MM.1S (cell line): ENCODE data around the gene RIPK1.
"Not testable (repeated sequence)": the region's sequence is repeated elsewhere in the genome, so short reads cannot be mapped to it uniquely, and the experiment has no call there.

Experiments
- EZH2phosphoT487 ChIP-seq: fragments of 300-600 bp; sonication (generic); IDR thresholded peaks from 2 replicates; pipeline ENCODE4 v1.6.1; 2018; ENCODE audit warnings: antibody characterized with exemption, low read length
- TF ChIP-seq, protein P1 (sequence below): fragments of 300-600 bp; sonication (generic); IDR thresholded peaks from 2 replicates; pipeline ENCODE4 v1.5.1; 2016; ENCODE audit warnings: antibody characterized with exemption, low read length, mixed read lengths

DNA sequence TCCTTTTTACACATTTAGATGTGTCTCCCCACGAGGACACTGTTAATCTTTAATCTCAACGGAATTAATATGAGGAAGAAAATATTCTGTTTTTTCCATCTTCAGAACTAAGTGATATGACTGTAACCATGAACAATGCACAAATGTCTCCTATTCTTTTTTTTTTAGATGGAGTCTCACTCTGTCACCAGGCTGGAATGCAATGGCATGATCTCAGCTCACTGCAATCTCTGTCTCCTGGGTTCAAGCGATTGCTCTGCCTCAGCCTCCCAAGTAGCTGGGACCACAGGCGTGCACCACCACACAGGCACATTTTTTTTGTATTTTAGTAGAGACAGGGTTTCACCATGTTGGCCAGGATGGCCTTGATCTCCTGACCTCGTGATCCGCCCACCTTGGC lies 69.6 kb downstream of the RIPK1 start:
- TF ChIP-seq, protein P1, sequence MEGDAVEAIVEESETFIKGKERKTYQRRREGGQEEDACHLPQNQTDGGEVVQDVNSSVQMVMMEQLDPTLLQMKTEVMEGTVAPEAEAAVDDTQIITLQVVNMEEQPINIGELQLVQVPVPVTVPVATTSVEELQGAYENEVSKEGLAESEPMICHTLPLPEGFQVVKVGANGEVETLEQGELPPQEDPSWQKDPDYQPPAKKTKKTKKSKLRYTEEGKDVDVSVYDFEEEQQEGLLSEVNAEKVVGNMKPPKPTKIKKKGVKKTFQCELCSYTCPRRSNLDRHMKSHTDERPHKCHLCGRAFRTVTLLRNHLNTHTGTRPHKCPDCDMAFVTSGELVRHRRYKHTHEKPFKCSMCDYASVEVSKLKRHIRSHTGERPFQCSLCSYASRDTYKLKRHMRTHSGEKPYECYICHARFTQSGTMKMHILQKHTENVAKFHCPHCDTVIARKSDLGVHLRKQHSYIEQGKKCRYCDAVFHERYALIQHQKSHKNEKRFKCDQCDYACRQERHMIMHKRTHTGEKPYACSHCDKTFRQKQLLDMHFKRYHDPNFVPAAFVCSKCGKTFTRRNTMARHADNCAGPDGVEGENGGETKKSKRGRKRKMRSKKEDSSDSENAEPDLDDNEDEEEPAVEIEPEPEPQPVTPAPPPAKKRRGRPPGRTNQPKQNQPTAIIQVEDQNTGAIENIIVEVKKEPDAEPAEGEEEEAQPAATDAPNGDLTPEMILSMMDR: not testable (repeated sequence)
- TF ChIP-seq EZH2phosphoT487: not testable (repeated sequence)
